HG02973 (cell line): ENCODE data around the gene SLC38A8.

Source experiments
- ATAC-seq: cut with Tn5 transposase; IDR thresholded peaks from one replicate; pipeline ENCODE4 v1.9.1; 2021; ENCODE audit warnings: moderate library complexity; ENCODE audit not compliant: unreplicated experiment

Gene SLC38A8

DNA sequence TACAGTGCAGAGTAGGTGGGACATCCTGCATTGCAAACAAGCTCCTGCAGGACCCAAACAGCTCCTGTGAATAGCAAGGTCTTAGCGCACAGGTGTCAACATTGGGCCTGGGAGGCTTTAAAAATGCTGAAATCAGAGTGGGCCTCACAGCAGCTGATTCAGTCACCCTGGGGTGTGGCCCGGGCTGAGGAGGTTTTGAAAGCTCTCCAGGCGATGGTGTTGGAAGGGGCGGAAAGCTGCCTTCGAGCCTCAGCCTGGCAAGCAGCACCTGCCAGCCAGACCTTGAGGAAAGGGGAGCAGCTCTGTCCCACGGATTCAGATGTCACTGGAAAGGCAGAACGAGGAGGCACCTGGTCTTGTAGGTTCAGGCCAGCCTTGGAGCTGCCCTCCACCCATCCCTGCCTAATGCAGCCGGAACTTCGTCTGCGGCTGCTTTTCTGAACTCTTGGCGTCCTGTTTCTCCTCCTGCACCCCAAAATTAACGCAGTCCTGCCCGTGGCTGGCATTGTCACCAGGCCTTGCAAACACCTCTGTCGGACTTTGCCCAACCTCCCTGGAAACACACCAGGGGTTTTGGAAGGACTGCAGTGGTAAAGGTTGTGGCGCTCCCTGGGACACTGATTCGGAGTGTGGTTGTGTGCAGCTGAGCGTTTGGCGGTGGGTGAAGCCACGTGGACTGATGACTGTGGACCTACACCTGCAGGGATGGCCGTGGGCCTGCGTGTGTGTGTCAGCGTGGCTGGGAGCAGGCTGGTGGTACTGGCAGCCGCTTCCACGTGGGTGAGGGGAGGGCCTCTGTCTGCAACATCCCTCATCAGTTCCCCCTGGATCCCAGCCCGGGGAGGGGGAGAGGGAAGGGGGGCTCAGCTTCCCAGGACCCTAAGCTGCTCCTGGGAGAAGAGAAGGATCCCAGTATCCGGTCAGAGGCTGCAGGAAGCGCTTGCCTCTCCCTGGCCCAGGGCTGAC is 71.1 kb downstream of the SLC38A8 start:
- ATAC-seq, result no peak

DNA sequence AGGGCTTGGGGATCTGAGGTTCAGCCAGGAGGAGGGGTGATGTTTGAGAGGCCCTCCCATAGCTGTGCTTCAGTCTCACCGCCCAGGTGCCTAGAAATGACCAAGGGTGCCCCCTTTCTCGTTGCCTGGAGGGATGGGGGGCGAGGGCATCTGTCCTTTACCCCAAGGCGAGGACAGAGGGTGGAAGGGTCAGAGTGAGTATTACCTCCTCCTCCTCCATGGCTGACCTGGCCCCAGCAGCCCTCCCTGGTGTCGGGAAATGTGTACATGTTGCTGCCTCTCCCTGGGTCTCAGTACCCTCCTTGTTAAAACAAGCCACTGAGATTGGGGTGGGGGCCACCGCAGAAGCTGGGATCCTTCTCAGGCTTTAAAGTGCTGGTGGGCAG is 72.2 kb downstream of the SLC38A8 start:
- ATAC-seq, result no peak

DNA sequence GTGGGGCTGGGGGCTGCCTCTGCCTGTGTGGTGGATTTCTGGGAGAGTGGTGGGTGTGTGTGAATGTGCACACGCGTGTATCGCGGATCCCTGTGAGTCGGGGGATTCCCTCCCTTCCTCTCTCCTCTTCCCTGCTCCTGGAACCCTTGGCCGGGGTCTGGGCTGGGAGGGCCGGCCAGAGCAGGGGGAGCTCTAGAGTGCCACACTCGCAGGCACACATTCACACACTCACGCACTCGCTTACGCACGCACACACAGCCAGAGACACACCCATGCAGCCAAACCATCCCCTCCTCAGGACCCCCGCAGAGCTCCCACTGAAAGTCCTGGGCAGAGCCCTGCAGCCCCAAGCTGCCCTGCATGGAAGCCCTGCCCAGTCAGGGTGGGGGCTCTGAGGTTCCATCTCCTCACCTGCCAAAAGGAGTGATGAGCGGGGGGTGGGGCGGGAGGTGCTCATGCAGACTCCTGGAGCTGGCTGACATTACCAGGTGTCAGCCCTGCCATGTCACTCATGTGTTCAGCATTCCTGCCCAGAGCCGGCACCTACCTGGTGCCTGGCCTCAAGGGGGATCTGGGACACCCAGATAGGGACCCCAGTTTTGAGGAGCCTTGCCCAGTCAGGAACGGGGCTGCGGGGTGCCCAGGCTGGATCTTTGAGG is 72.7 kb downstream of the SLC38A8 start:
- ATAC-seq, result no peak

DNA sequence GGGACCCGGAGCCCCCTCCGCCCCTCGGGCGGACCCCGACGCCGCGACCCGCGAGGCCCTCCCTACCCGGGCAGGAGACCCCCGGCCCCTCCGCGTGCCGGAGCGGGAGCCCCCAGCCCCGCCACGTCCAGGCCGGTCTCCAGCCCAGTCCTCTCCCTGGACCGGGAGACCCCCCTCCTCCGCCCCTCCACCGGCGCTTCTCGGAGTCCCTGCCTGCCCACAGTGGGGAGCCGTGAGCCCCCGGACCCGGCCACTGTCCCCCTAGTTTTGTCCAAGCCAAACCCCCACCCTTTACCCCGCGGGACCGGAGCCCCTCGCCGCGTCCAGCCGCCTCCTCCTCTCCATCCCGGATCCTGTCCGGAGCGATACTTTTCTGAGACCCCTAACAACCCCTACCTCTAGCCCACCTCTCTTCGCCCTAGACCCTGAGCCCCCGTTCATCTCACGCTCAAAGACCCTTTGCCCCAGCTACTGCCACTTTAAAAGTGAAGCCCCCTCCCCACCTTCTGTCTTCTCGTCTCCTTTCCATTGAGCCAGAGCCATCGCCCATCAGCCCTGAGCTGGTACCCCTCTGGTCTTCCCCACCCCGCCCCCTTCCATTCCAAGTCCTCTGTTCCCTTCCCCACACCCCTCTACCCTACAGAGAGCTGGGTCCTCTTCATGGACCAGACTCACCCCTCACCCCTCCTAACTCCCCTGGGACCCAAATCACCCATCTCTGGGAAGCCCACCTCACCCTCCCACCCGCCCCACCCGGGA is 73.5 kb downstream of the SLC38A8 start:
- no peak for ATAC-seq

DNA sequence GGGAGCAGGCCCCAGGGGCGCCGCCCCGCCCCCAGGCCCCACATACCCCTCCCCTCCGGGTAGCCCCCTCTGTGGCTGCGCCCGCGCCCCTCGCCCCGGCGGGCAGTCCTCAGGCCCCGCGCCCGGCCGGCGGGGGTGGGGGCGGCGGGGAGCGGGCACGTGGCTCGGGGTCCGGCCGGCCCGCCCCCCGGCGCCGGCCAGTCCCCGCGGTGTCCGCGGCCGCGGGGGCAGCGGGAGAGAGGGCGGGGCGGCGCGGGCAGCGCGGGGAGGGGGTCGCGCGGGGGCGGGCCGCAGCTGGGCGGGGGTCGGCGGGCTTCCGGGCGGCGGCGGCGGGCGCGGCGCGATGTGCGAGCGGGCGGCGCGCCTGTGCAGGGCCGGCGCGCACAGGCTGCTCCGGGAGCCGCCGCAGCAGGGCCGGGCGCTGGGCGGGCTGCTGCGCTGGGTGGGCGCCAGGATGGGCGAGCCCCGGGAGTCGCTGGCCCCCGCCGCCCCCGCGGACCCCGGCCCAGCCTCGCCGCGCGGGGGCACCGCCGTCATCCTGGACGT is 74.2 kb downstream of the SLC38A8 start:
- ATAC-seq, result no peak

DNA sequence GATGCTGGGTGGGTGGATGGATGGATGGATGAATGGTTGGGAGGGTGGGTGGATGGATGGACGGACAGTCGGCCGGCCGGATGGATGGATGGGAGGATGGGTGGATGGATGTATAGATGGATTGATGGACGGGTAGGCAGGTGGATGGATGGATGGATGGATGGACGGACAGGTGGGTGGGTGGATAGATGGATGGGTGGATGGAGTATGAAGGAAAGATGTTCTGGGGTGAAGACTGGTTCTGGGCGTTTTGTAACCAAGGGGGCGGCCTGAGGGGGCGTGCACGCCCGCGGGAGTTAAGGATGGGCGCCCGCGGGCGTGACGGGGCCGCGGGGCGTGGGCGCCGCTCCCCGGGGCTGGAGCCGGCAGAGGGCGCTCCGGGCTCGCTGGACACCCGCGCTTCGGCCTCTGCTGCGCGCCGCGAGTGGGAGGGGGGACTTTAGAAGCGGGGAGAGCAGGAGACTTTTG is 74.7 kb downstream of the SLC38A8 start, which contains the start of gene NECAB2:
TSS of gene NECAB2 (plus strand) at position 407 of the 468 bp plus-strand sequence. CDS start 405 bp downstream, outside the sequence.
- no peak for ATAC-seq

DNA sequence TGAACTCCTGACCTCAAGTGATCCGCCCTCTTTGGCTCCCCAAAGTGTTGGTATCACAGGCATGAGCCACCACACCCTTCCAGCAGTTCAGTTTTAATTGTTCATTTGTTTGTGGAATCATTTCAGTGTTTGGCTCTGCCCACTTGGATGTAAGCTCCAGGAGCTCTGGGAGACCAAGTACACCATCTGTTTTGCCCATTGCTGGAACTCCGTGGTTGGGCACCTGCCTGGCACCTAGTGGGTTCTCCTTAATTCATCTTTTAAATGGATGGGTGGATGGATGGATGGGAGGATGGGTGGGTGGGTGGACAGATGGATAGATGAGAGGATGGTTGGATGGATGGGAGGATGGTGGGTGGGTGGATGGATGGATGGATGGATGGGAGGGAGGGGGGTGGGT is 75.5 kb downstream of the SLC38A8 start:
- ATAC-seq, result no peak

DNA sequence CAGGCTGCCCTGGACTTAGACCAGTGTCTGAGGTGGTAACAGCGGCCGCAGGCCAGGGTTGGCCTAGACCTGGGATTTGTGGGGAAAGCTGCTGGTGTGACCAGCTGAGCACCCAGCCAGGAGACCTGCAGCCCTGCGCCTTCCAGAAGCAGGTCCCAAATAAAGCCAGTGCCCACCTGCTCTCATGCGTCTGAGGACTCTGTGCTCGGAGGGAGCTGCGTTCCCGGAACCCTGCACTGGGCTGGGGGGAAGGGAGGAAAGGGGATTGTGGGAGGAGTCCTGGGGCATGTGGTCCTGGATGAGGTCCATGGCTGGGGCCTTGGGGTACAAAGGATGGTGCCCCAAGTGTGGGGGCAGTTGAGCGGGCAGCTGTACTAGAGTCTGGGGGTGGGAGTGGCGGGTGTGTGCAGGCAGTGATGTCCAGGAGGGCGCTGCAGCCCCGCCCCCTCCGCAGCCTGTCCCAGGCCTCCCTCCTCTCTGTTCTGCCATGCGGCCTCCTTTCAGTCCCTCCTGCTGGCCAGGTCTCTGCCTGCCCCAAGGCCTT is 76.4 kb downstream of the SLC38A8 start:
- no peak for ATAC-seq

DNA sequence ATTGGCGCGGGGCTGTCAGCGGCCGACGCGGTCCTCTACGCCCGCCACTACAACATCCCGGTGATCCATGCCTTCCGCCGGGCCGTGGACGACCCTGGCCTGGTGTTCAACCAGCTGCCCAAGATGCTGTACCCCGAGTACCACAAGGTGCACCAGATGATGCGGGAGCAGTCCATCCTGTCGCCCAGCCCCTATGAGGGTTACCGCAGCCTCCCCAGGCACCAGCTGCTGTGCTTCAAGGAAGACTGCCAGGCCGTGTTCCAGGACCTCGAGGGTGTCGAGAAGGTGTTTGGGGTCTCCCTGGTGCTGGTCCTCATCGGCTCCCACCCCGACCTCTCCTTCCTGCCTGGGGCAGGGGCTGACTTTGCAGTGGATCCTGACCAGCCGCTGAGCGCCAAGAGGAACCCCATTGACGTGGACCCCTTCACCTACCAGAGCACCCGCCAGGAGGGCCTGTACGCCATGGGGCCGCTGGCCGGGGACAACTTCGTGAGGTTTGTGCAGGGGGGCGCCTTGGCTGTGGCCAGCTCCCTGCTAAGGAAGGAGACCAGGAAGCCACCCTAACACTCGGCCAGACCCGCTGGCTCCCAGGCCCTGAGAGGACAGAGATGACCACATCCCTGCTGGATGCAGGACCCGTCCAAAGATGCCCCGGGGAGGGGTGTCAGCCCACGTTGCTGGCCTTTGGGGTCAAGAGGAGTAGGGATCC is 77.0 kb downstream of the SLC38A8 start:
- no peak for ATAC-seq

DNA sequence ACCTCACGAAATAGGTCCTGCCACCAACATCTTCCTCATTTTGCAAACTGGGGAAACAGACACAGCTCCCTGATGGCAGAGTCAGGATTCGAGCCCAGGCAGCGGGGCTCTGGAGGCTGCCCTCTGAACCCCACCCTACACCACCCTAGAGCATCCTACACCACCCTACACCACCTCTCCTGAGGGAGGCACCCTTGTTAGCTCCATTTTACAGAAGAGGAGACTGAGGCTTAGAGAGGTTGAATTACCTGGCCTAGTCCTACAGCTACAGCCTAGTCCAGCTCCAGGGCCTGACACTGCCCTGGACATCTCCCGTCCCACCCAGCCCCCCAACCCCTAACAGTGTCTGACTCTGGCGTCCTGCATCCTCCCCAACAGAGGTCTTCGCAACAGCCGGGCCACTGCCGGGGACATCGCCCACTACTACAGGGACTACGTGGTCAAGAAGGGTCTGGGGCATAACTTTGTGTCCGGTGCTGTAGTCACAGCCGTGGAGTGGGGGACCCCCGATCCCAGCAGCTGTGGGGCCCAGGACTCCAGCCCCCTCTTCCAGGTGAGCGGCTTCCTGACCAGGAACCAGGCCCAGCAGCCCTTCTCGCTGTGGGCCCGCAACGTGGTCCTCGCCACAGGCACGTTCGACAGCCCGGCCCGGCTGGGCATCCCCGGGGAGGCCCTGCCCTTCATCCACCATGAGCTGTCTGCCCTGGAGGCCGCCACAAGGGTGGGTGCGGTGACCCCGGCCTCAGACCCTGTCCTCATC is 77.7 kb downstream of the SLC38A8 start:
- no peak for ATAC-seq

DNA sequence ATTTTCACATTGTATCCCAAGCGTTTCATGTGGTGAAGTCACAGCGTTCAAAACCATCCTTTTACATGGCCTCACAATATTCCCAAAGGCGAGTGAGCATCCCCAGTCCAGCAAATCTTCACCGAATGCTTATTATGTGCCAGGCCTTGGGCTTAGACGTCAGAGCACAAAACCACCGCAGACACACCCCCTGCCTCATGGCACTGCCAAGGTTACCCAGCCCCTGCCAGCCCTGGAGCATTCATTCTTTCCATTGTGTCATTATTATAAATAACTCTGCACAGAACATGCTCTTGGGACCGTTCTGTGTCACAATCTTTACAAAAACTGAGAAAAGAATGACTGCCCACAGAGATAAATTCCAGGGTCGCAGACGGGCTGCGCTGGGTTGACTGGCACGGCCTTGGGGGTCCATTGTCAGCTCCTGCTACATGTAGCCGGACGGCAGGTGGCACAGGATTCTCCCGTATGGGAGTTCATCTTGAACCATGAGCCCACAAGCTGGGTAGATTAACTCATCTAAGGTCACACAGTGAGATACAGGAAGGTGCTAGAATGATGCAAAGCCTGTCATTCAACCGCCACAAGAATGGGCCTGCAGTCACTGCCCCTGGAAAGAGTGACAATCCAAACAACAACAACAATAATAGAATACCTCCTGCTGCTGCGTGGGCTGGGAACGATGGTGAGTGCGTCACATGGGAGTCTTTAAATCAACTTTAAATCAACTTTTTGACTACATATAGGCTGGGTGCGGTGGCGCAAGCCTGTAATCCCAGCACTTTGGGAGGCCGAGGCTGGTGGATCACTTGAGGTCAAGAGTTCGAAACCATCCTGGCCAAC is 79.1 kb downstream of the SLC38A8 start:
- ATAC-seq, result no peak

DNA sequence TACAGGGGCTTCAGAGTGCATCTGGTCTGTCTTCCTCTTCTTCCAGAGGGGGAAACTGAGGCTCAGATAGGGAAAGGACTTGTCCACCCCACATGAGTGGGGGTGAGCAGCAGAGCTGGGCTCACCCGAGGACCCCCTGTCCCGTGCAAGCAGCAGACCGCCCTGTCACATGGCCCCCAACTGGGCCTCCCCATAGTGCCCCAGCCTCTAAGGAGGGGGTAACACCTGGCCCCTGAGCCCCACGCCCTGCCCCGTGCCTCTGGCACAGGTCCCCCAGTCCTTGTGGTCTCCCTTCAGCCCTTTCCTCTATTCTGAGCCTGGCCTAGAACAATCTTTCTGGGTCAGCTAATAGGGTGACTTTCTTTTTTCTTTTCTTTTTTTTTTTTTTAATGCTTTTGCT is 81.0 kb downstream of the SLC38A8 start:
- no peak for ATAC-seq

DNA sequence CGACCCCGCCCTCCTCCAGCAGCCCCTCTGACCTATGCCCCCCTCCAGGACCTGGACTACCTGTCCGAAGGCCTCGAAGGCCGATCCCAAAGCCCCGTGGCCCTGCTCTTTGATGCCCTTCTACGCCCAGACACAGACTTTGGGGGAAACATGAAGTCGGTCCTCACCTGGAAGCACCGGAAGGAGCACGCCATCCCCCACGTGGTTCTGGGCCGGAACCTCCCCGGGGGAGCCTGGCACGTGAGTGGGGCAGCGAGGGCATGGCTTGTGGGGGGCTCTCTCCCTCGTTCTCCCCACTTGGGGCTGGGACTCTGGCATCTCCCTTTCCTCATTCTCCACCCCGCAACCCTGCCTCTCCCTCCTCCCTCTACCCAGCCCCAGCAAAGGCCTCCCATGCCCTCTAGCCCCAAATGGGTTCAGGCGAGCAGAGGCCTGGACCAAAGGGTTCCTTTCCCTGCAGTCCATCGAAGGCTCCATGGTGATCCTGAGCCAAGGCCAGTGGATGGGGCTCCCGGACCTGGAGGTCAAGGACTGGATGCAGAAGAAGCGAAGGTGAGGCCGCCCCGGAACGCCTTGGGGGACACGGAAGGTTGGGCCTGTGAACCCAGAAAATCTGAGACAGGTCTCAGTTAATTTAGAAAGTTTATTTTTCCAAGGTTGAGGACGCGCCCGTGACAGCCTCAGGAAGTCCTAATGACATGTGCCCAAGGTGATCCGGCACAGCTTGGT is 81.9 kb downstream of the SLC38A8 start:
- ATAC-seq, result no peak
